ENCODE data around the gene PAPOLB.

DNA sequence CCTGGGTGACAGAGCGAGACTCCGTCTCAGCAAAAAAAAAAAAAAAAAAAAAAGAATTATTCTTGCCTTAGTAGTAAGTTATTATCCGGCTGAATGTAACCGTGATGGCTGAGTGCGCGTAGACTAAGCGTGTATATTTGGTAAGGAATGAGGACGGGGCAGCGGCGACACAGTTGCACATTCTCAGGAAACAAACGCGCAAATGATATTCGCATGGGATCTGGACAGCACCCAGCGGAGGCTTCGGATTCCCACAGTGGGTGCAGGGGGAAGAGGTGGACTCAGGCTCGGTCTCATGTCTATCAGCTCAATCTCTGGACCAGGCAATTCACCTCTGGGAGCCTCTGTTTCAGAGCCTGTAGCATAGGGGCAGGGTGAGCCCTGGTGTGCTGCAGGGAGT, 29.1 kb downstream of the PAPOLB start:
- no peak for TF ChIP-seq EZH2 (IDR thresholded peaks at IDR 0.05; ENCODE audit: low read depth)
- TF ChIP-seq, protein P1, sequence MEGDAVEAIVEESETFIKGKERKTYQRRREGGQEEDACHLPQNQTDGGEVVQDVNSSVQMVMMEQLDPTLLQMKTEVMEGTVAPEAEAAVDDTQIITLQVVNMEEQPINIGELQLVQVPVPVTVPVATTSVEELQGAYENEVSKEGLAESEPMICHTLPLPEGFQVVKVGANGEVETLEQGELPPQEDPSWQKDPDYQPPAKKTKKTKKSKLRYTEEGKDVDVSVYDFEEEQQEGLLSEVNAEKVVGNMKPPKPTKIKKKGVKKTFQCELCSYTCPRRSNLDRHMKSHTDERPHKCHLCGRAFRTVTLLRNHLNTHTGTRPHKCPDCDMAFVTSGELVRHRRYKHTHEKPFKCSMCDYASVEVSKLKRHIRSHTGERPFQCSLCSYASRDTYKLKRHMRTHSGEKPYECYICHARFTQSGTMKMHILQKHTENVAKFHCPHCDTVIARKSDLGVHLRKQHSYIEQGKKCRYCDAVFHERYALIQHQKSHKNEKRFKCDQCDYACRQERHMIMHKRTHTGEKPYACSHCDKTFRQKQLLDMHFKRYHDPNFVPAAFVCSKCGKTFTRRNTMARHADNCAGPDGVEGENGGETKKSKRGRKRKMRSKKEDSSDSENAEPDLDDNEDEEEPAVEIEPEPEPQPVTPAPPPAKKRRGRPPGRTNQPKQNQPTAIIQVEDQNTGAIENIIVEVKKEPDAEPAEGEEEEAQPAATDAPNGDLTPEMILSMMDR (conservative IDR thresholded peaks at IDR 0.05) = no peak

Measured in PC-9 (cell line).